Activated naive CD8-positive, alpha-beta T cell treated with anti-CD3 and anti-CD28 coated beads, Interleukin-2, amount 10 ng/mL, durations not matched to agents 7 days and 5 days (primary cell): ENCODE data around the gene KREMEN1. TPM values are rescaled to one million over a fixed set of nuclear protein-coding genes. Genes with fewer than 3 reads are reported as not detected.

Experiments used
- ATAC-seq: fragments of 150-1000 bp; cut with Tn5 transposase; one replicate; pipeline ENCODE4 v1.10.0; 2021; ENCODE audit warnings: low read depth, moderate library complexity
- POLR2A ChIA-PET: fragments of 350-600 bp; sonication (Branson Sonifier 250); formaldehyde crosslinking; loops from one replicate; lab custom pipeline; 2021; ENCODE audit warnings: antibody characterized with exemption; lab: Charles Lee
- DNase-seq: peaks from one replicate; pipeline ENCODE4 v3.0.0; 2021
- H3K27ac Mint-ChIP-seq: one replicate; pipeline ENCODE4 v1.8.0; 2022; ENCODE audit warnings: mild to moderate bottlenecking, mixed read lengths
- H3K27me3 Mint-ChIP-seq: one replicate; pipeline ENCODE4 v1.8.0; 2022; ENCODE audit warnings: mild to moderate bottlenecking, moderate library complexity, mixed read lengths
- H3K36me3 Mint-ChIP-seq: one replicate; pipeline ENCODE4 v1.8.0; 2021; ENCODE audit warnings: mild to moderate bottlenecking, mixed read lengths
- H3K4me1 Mint-ChIP-seq: one replicate; pipeline ENCODE4 v1.8.0; 2021; ENCODE audit warnings: mixed read lengths
- H3K4me3 Mint-ChIP-seq: one replicate; pipeline ENCODE4 v1.8.0; 2022; ENCODE audit warnings: mild to moderate bottlenecking, moderate library complexity, mixed read lengths
- H3K9me3 Mint-ChIP-seq: one replicate; pipeline ENCODE4 v1.8.0; 2021; ENCODE audit warnings: mixed read lengths
- total RNA-seq, 2 experiments: library from RNA; stranded (reverse); gene quantifications; one replicate each; pipeline ENCODE4 v1.2.3, GENCODE V29; 2021

The KREMEN1 gene
- total RNA-seq, 2 experiments from 2014 or later: 0.19 to 0.26 TPM

DNA sequence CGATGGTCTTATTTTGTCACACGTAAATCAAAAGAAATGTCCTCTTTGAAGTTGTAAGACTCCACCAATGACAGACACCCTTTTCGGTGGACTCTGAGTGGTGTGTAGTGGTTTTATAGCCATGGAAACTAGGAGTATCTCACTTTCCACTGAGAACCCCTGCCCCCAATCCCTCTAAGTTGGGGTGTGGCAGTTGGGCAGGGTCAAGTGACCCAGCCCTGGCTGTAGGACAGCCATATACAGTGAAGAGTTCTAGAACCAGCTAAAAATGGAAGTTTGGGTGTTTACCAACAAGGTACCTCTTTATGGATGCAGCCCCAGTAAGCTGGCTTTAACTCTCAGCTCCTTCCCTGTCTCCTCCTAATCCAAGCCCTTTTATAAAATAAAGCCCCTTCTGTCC lies 16.4 kb upstream of the KREMEN1 start:
- no peak overlapping the region for H3K27ac Mint-ChIP-seq
- H3K27me3 Mint-ChIP-seq: peaks cover 24% of the 10 kb centered on the region
- POLR2A ChIA-PET: no interaction called here
- DNase-seq (no peak), ATAC-seq (no peak)
- H3K9me3 Mint-ChIP-seq: no peaks in the 10 kb centered on the region
- no peak overlapping the region for H3K4me3 Mint-ChIP-seq
- no peaks in the 10 kb centered on the region for H3K36me3 Mint-ChIP-seq
- no peaks in the 10 kb centered on the region for H3K4me1 Mint-ChIP-seq

DNA sequence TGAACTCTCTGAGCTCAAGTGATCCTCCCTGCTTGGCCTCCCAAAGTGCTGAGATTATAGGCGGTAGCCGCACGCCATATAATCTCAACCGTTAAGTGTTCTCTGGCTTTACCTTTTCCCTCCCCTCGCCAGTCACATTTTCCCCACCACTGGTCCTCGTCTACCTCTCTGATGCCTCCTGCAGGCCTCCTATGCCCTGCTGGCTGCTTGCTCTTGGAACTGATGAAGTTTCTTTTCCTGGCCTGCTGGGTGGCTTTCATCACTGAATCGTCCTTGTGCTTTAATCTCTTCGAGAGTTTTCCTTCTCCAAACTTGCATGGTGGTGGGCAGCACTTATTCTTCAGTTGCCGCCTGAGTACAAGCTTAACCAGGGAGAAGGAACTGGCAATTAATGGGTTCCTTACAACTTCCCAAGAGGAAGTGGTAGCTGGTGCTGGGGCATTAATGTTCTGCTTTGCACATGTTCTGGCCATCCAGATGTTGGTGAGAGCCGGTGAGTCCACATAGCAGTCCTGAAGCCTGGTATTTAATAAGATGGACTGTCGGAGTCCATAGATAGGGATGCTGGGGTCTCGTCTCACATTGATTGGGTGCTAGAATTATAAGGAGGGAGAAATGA lies 12.5 kb upstream of the KREMEN1 start:
- ATAC-seq (no peak), DNase-seq (no peak)
- H3K27ac Mint-ChIP-seq: no peak overlapping the region
- no peak overlapping the region for H3K4me3 Mint-ChIP-seq
- H3K9me3 Mint-ChIP-seq: no peaks in the 10 kb centered on the region
- POLR2A ChIA-PET: no interaction called here
- peaks cover 3% of the 10 kb centered on the region for H3K4me1 Mint-ChIP-seq
- H3K27me3 Mint-ChIP-seq: peaks cover 36% of the 10 kb centered on the region
- H3K36me3 Mint-ChIP-seq: no peaks in the 10 kb centered on the region

DNA sequence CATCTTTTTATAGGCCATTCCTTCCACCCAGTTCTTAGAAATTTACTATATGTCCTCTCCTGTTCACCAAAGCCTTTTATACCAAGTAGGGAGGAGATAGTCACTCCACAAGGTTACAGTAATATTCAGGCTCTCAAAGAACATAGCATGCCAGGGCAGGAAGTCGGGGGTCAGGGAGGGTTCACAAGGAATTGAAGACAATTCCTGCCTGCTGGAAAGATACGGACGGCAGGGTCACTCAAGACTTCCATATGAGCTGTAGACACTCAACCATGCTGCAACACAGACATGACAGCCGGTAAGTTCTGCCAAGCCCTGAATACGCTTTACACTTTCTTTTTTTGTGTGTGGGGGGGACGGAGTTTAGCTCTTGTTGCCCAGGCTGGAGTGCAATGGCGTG lies 11.9 kb upstream of the KREMEN1 start:
- no peaks in the 10 kb centered on the region for H3K36me3 Mint-ChIP-seq
- no peak overlapping the region for H3K27ac Mint-ChIP-seq
- H3K4me3 Mint-ChIP-seq: no peak overlapping the region
- no peaks in the 10 kb centered on the region for H3K9me3 Mint-ChIP-seq
- POLR2A ChIA-PET: no interaction called here
- H3K4me1 Mint-ChIP-seq: peaks cover 7% of the 10 kb centered on the region
- H3K27me3 Mint-ChIP-seq: peaks cover 36% of the 10 kb centered on the region
- DNase-seq: no peak
- no peak for ATAC-seq

DNA sequence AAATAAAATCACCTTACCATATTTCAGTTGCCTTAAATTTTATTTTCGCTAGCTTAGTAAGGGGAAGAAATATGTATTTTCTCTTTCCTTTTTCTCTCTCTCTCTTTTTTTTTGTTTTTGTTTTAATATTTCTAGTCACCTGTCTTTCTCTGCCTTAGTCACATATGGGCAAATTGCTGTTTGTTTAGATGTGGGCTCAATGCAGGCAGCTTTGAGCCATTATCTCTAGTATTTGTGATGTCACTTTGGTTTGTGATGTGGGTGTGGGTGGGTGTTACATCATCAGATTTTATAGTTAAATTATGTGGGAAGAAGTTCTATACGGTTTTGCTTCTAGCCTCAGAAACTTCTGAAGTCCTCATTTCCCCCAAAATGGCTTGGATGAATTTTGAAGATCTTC lies 11.1 kb upstream of the KREMEN1 start, which contains the start of gene C22orf31:
TSS of gene C22orf31 (minus strand) at position 59 of the 400 bp plus-strand sequence. CDS start at position 20, 39 bp downstream.
- Mint-ChIP-seq H3K36me3 (no peaks in the 10 kb centered on the region), H3K27ac (no peak within 1 kb of the TSS), H3K4me3 (no peak within 1 kb of the TSS), H3K4me1 (peaks cover 8% of the 10 kb centered on the region), H3K9me3 (no peaks in the 10 kb centered on the region), H3K27me3 (peaks cover 40% of the 10 kb centered on the region)
- POLR2A ChIA-PET: no interaction called here
- ATAC-seq: no peak
- DNase-seq: no peak

DNA sequence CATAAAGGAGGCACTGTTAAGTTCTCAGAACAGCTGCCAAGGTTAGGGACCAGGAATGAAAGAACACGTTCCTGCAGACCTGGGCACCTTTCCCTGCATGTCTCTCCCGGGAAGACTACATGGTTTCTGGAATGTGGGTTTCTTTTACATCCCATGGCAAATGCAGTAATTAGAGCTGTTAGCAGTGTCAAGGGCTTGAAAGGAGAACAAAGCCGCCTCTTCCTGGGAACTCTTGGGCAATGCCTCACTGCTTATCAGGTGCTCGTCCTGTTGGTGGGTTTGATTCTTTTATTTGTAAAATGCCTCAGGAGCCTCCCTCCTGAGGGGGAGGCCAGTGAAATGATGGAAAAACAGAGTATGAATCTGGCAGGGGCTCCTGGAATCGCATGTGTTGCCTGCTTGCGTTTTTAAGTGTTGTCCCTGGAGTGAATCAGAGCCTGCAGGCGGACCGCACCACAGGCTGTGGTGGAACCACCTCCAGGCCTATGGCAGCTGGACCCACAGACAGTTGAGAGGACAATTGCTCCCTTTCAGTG lies 10.5 kb upstream of the KREMEN1 start:
- Mint-ChIP-seq H3K9me3 (no peaks in the 10 kb centered on the region), H3K27ac (no peak overlapping the region), H3K27me3 (peaks cover 42% of the 10 kb centered on the region), H3K36me3 (no peaks in the 10 kb centered on the region), H3K4me1 (peaks cover 8% of the 10 kb centered on the region), H3K4me3 (no peak overlapping the region)
- ATAC-seq (no peak), DNase-seq (no peak)
- POLR2A ChIA-PET: no interaction called here

DNA sequence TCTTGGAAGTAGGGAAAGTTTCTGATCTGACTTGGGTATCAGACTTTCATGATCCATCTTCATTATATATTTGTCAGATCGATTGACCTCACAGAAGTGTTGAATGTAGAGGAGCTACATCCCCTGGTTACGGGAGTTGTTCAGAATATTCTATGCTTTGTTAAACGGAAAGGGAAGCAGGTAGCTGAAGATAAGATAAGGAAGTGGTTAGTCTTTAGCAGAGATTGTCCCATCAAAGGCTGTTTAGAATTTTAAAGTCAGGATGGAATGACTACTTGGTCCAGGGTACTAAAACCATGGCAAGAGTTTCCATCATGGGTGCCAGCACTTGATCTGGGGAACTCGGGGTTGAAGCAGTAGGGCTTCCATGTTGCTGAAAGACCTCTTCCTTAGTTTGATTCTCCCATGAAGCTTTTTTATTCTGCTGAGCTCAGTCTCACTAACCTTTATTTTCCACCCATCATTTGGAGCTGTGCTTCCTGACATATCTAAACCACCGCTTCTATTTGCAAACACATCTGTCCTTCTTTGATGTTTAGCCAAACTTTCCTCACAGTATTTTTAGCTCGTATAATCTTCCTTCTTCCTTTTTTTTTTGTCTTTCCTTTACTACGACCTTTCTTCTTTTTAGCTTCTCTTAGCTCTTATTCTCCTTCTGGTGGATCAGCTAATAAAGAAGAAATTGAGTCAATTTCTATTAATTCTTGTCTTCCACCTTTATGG lies 7.2 kb upstream of the KREMEN1 start:
- H3K4me3 Mint-ChIP-seq: no peak overlapping the region
- no peaks in the 10 kb centered on the region for H3K9me3 Mint-ChIP-seq
- DNase-seq (no peak), ATAC-seq (peak; percentile 47)
- H3K27me3 Mint-ChIP-seq: peaks cover 47% of the 10 kb centered on the region
- POLR2A ChIA-PET: no interaction called here
- no peaks in the 10 kb centered on the region for H3K36me3 Mint-ChIP-seq
- no peak overlapping the region for H3K27ac Mint-ChIP-seq
- peaks cover 8% of the 10 kb centered on the region for H3K4me1 Mint-ChIP-seq

DNA sequence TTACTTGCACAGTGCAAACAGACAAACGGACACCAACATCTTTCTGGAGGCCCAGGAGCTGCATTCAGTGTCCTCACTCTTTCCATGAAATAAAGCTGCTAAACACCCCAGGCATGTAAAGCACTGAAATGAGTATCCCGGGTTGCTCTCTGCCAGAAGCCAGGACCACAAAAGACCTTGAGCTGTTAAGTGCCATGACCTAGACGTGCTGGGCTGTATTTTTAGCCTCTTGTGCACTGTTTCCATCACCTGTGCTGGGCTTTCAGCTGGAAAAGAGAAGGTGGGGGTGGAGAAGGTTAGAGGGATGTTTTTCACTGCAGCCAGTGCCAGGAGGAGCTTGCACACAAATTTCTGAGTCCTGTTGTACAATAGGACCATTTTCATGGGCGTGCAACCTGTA lies 3.4 kb upstream of the KREMEN1 start:
- no peak for ATAC-seq

DNA sequence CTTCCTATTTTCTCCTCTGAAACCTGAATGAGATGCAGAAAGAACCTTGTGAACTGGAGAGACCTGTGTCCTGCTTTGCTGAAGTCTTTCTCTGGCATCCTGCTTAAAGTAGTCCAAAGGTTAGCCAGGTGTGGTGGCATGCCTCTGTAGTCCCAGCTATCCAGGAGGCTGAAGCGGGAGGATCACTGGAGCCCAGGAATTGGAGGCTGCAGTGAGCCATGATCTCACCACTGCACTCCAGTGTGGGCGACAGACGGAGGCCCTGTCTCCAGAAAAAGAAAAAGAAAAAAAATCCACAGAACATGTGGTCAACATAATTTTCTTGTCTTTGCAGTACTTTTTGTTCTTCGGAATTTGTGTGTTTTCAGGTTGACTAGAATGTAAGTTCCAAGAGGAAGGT lies 2.3 kb upstream of the KREMEN1 start:
- POLR2A ChIA-PET: no interaction called here
- Mint-ChIP-seq H3K36me3 (no peaks in the 10 kb centered on the region), H3K4me3 (peak overlapping the region; percentile 78), H3K4me1 (peaks cover 19% of the 10 kb centered on the region), H3K27ac (no peak overlapping the region), H3K9me3 (no peaks in the 10 kb centered on the region), H3K27me3 (peaks cover 63% of the 10 kb centered on the region)
- DNase-seq: no peak
- ATAC-seq: no peak

More for the DNA sequence above, 3.4 kb upstream of the KREMEN1 start:
- Mint-ChIP-seq H3K27ac (no peak overlapping the region), H3K4me3 (no peak overlapping the region), H3K9me3 (no peaks in the 10 kb centered on the region), H3K36me3 (no peaks in the 10 kb centered on the region), H3K27me3 (peaks cover 53% of the 10 kb centered on the region), H3K4me1 (peaks cover 23% of the 10 kb centered on the region)
- POLR2A ChIA-PET: no interaction called here
- DNase-seq: no peak

DNA sequence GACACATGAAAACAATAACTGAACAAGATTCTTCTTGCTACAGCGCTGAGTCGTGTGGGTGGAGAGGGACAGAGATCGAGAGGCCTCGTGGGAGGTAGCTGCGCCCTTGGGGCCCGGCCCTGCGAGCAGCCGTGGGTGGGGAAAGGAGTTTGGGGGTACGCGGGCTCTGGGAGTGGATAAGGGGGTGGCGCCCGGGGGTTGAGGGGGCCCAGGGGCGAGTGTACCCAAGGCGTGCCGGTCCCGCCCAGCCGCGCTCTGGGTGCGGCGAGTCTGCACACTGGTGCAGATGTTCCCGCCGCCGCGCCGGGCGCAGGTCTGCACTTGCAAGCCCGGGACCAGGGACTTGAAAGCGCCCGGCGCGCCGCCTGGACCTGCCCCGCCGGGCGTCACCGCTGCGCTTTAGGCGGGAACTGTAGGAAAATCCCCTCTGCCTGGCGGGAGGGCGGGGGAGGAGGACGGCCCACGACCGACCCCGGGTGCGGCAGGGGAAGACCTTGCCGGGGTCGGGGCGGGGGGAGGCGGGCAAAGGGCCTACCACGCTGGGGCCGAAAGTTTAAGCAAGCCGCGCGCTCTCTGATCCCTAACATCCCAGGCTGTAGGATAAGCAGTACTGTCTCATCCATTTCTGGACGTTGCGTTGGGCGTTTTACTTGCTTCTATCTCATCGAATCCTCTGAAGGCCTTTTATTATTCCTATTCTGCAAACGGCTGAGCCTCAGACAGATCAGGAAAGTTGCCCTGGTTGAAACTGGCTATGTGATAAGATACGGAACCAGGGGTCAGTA lies 1.4 kb upstream of the KREMEN1 start:
- H3K4me1 Mint-ChIP-seq: peaks cover 15% of the 10 kb centered on the region
- H3K36me3 Mint-ChIP-seq: no peaks in the 10 kb centered on the region
- ATAC-seq (no peak), DNase-seq (peak; percentile 58)
- peaks cover 70% of the 10 kb centered on the region for H3K27me3 Mint-ChIP-seq
- no peaks in the 10 kb centered on the region for H3K9me3 Mint-ChIP-seq
- no peak overlapping the region for H3K27ac Mint-ChIP-seq
- peak overlapping the region; percentile 78 for H3K4me3 Mint-ChIP-seq
- POLR2A ChIA-PET: interaction anchor here (1.2 kb wide), 1 partner anchor 271 kb away, joined by 3 read pairs; the partner anchor contains the start of gene XBP1

DNA sequence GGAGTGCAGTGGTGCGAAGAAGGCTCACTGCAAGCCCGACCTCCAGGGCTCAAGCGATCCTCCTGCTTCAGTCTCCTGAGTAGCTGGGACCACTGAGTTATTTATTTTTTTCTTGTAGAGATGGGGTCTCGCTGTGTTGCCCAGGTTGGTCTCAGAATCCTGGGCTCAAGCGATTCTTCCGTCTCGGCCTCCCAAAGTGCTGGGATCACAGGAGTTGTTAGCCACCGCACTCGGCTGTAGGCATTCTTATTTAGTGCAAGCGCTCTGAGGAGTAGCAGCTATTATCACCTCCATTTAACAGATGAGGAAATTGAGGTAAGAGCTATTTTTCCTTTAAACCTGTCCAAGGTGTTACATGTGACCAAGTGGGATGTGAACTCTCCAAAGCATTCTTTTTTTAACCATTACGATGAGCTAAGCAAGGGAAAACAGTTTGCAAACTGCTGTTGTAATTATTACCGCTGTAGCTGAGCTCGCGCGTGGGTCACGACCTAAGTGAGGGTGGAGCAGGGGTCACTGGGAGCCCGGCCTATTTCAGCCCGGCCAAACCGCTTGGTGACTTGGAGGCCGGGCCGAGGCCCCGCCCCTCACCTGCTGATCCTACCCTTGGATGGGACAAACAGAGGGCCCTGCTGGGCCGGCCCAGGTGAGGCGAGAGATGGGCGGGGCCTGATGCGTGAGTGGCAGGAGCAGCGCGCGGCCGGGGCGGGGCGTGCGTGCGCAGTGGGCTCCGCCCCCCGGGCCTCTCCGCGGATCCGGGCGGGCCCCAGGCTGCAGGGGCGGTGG lies 449 bp upstream of the KREMEN1 start:
- no peaks in the 10 kb centered on the region for H3K9me3 Mint-ChIP-seq
- peak overlapping the region; percentile 78 for H3K4me3 Mint-ChIP-seq
- no peak overlapping the region for H3K27ac Mint-ChIP-seq
- POLR2A ChIA-PET: interaction anchor here (0.6 to 1.2 kb wide), 4 partner anchors 44 to 272 kb away, joined by 3 to 4 read pairs (median 4); partner anchors contain the start of gene XBP1
- ATAC-seq (peak; percentile 94), DNase-seq (peak; percentile 92)
- H3K36me3 Mint-ChIP-seq: no peaks in the 10 kb centered on the region
- peaks cover 15% of the 10 kb centered on the region for H3K4me1 Mint-ChIP-seq
- H3K27me3 Mint-ChIP-seq: peaks cover 73% of the 10 kb centered on the region

DNA sequence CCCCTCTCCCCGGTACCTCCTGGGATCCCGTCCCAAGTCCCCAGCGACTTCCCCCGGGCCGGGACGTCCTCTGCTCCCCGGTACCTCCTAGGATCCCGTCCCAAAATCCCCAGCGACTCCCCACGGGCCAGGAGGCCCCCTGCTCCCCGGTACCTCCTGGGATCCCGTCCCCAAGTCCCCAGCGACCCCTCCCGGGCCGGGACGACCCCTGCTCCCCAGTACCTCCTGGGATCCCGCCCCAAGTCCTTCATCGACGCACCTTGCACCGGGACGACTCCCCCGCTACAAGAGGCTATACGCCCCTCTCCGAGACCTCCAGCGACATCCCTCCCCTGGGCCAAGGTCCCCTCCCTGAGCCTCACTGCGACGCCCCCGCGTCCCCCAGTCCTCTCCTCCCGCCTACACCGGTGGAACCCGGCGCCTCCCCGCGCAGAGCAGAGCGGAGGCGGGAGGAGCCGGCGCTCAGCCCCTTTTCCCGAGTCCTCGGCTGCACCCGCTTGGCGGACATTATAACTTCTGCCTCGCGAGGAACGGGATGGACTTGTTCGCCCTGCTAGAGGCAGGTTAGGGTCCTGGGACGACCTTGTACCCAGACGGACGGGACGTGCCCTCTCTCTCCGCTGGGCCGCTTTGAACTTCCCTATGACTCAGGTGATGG lies 912 bp downstream of the KREMEN1 start:
- POLR2A ChIA-PET: no interaction called here
- H3K27me3 Mint-ChIP-seq: peaks cover 82% of the 10 kb centered on the region
- peak overlapping the region; percentile 65 for H3K4me3 Mint-ChIP-seq
- H3K4me1 Mint-ChIP-seq: peaks cover 15% of the 10 kb centered on the region
- no peaks in the 10 kb centered on the region for H3K36me3 Mint-ChIP-seq
- H3K27ac Mint-ChIP-seq: no peak overlapping the region
- ATAC-seq (no peak), DNase-seq (peak; percentile 44)
- no peaks in the 10 kb centered on the region for H3K9me3 Mint-ChIP-seq

DNA sequence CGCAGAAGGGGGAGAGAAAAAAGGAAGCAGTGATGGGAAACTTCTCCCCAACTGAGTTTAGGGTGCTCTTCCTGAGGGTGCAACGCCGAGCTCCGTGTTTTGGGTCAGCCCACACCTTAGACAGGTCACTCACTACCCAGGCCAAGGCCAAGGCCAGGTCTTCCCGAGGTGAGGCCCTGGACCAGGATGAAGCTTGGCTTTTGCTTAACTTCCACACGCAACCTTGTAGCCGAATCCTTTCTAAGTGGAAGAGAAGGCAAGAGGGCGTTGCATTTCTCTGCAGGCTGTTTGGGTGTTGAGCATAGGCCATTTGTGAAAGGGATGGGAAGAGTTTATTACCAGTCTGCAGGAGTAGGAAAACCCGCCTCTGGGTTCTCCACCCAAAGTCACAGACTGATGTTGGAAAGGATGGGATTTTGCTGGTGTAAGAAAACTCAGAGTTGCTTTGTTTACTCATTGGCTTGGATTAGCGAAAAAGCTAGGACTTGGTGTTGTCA lies 1.5 kb downstream of the KREMEN1 start:
- POLR2A ChIA-PET: no interaction called here
- peaks cover 17% of the 10 kb centered on the region for H3K4me1 Mint-ChIP-seq
- no peaks in the 10 kb centered on the region for H3K9me3 Mint-ChIP-seq
- no peaks in the 10 kb centered on the region for H3K36me3 Mint-ChIP-seq
- ATAC-seq (no peak), DNase-seq (no peak)
- H3K27me3 Mint-ChIP-seq: peaks cover 80% of the 10 kb centered on the region
- H3K4me3 Mint-ChIP-seq: peak overlapping the region; percentile 65
- H3K27ac Mint-ChIP-seq: no peak overlapping the region
